Fibroblast of the aortic adventitia (primary cell): Measurements from ENCODE around the gene TTYH2. TPM values are rescaled to one million over a fixed set of nuclear protein-coding genes. Genes with fewer than 3 reads are reported as not detected.

Experiments
- DNase-seq: peaks from one replicate; pipeline ENCODE4 v3.0.0-alpha.2; 2010; ENCODE audit warnings: low read depth
- H3K4me3 ChIP-seq: 2 replicates; pipeline ENCODE4 v1.5.1; 2011; ENCODE audit warnings: low read depth, mild to moderate bottlenecking, control low read depth, low read length, moderate library complexity
- total RNA-seq: library from RNA; depleted of rRNA; stranded (reverse); fragments of >200 nt; gene quantifications from 2 replicates; pipeline ENCODE4 v1.2.3, GENCODE V29; 2012; ENCODE audit warnings: low replicate concordance
- TF ChIP-seq, protein P1 (sequence below): IDR thresholded peaks from 2 replicates; pipeline ENCODE4 v1.5.1; 2011; ENCODE audit warnings: mild to moderate bottlenecking, low read length, control low read depth, inconsistent platforms; ENCODE audit not compliant: insufficient read depth

Gene TTYH2
- total RNA-seq, 1 donor: 0.54 TPM

GRCh38 chr17:74206332-74206818 is 7.0 kb upstream of the TTYH2 start:
- DNase-seq: no peak
- TF ChIP-seq, protein P1, sequence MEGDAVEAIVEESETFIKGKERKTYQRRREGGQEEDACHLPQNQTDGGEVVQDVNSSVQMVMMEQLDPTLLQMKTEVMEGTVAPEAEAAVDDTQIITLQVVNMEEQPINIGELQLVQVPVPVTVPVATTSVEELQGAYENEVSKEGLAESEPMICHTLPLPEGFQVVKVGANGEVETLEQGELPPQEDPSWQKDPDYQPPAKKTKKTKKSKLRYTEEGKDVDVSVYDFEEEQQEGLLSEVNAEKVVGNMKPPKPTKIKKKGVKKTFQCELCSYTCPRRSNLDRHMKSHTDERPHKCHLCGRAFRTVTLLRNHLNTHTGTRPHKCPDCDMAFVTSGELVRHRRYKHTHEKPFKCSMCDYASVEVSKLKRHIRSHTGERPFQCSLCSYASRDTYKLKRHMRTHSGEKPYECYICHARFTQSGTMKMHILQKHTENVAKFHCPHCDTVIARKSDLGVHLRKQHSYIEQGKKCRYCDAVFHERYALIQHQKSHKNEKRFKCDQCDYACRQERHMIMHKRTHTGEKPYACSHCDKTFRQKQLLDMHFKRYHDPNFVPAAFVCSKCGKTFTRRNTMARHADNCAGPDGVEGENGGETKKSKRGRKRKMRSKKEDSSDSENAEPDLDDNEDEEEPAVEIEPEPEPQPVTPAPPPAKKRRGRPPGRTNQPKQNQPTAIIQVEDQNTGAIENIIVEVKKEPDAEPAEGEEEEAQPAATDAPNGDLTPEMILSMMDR: no peak
- H3K4me3 ChIP-seq: no peak overlapping the region

GRCh38 chr17:74210191-74211140 is 2.9 kb upstream of the TTYH2 start:
- H3K4me3 ChIP-seq: peak overlapping the region; percentile 10
- TF ChIP-seq, protein P1: peak; percentile 99
- peak; percentile 65 for DNase-seq

GRCh38 chr17:74211141-74211911 is 2.0 kb upstream of the TTYH2 start:
- TF ChIP-seq, protein P1: no peak
- peak overlapping the region; percentile 76 for H3K4me3 ChIP-seq

DNA sequence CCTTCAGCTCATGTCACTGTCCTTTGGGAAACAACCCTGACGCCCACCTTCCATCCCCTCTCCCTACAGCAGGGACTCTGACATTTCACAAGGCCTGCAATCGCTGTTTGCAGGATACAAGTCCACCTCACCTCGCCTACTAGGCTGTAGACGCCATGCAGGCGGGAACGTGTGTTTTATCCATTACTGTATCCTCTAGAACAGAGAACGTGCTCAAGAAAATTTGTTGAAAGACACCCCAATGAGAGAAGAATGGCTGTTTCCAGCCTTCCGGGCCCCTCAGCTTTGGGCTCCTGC is 1.5 kb upstream of the TTYH2 start:
- no peak for DNase-seq
- TF ChIP-seq, protein P1: no peak
- peak overlapping the region; percentile 76 for H3K4me3 ChIP-seq

More at GRCh38 chr17:74211141-74211911, 2.0 kb upstream of the TTYH2 start:
- DNase-seq: peak; percentile 25

- TF ChIP-seq, protein P1: no peak
- H3K4me3 ChIP-seq: peak overlapping the region; percentile 76
- DNase-seq: peak; percentile 24
These were observed 1.0 kb upstream of the TTYH2 start for GRCh38 chr17:74212209-74212912.

GRCh38 chr17:74213861-74214391 is 555 bp downstream of the TTYH2 start:
- TF ChIP-seq, protein P1: no peak
- peak overlapping the region; percentile 67 for H3K4me3 ChIP-seq
- DNase-seq: no peak
